ENCODE results near the gene SLC35E2B. TPM values are rescaled to one million over a fixed set of nuclear protein-coding genes. Genes with fewer than 3 reads are reported as not detected.

SLC35E2B gene
- total RNA-seq, 1 experiment from 2014 or later, result 41.7 TPM

DNA sequence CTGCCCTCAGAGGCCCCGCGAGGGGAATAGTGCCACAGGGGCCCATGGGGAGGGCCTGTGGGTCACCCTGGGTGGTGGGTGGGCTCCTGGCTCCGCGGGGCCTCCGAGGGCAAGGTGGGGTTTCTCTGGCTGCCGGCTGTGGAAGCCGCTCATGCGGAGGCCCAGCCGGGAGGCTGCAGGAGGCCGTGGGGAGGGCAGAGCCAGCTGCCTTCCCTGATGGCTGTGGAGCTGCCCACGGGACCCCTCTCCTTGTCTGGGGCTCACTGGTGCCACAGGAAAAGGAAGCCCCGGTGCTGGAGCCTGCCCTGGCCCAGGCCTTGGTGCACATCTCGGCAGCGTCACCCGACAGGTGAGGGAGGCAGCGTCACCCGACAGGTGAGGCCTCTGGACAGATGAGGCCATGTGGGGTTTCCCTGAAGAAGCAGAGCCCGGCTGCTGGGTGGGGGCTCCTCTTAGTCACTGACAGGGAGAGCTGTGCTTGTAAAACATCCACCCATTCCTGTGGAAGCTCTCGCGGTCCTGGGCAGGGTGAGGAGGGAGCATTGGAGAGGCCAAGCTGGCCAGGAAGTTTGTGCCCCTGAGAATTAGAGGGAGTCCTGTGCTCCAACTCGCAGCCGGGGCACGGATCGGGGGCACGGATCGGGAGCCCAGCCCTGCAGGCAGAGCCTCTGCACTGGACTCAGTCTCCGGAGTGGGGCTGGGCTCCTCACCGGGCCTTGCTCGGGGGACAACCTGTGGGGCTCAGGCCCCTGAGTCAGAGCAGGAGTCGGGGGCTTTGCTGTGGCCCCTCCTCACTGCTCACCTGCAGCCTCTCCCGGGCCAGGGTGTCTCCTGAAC, 71.2 kb downstream of the SLC35E2B start:
- Histone ChIP-seq H2BK20ac (ENCODE audit: low read depth, low read length, poor library complexity, severe bottlenecking) (no peak overlapping the region), H3K9ac (ENCODE audit: extremely low read depth, insufficient read length, low read length) (no peak overlapping the region), H2BK15ac (ENCODE audit: low read depth, low read length) (no peak overlapping the region), H3K23ac (ENCODE audit: insufficient read length, low read depth, low read length) (no peak overlapping the region), H3K4ac (ENCODE audit: low read depth, low read length) (no peak overlapping the region), H2BK12ac (ENCODE audit: insufficient read length, low read depth, low read length) (no peak overlapping the region), H2BK120ac (ENCODE audit: low read depth, low read length, poor library complexity, severe bottlenecking) (no peak overlapping the region), H3K18ac (ENCODE audit: insufficient read length, low read depth, low read length) (no peak overlapping the region), H3K14ac (ENCODE audit: insufficient read depth, low read length) (no peak overlapping the region; the same call in 1 of the 2 replicates), H3K56ac (ENCODE audit: insufficient read length, low read depth, low read length) (no peak overlapping the region), H2AFZ (ENCODE audit: low read length) (no peak overlapping the region), H2AK5ac (ENCODE audit: insufficient read length, low read length) (no peak overlapping the region), H2BK5ac (ENCODE audit: insufficient read length, low read length) (no peak overlapping the region), H3K27me3 (ENCODE audit: insufficient read depth, low read length) (no peaks in the 10 kb centered on the region), H4K20me1 (ENCODE audit: control insufficient read depth, insufficient read depth, insufficient read length) (no peaks in the 10 kb centered on the region), H4K5ac (ENCODE audit: insufficient read length, low read depth, low read length) (no peak overlapping the region), H3K79me1 (ENCODE audit: insufficient read depth, low read depth, low read length, poor library complexity, severe bottlenecking) (no peaks in the 10 kb centered on the region), H3K4me1 (ENCODE audit: insufficient read depth, low read length) (no peaks in the 10 kb centered on the region), H3K9me3 (ENCODE audit: control insufficient read depth, low read depth, low read length) (no peaks in the 10 kb centered on the region), H3K27ac (ENCODE audit: insufficient read length, low read depth, low read length) (no peak overlapping the region), H3K4me2 (ENCODE audit: insufficient read depth, insufficient read length, low read length) (no peak overlapping the region), H3K23me2 (ENCODE audit: insufficient read length, low read depth, low read length, poor library complexity, severe bottlenecking) (peaks cover 5% of the 10 kb centered on the region), H3T11ph (ENCODE audit: low read length) (no peak overlapping the region), H3K79me2 (ENCODE audit: insufficient read depth, low read length) (no peaks in the 10 kb centered on the region), H4K8ac (replicated peaks; ENCODE audit: insufficient read length, low read depth, low read length) (no peak overlapping the region), H4K91ac (ENCODE audit: insufficient read length, low read depth, low read length) (no peak overlapping the region)
- Mint-ChIP-seq H3K27ac (no peak overlapping the region), H3K4me1 (peaks cover 2% of the 10 kb centered on the region in 2 experiments; a peak in 2 of 4 replicates), H3K9me3 (no peaks in the 10 kb centered on the region), H3K27me3 (ENCODE audit: low read depth) (no peaks in the 10 kb centered on the region; the same call in 1 of the 2 replicates), H3K4me3 (no peak overlapping the region), H3K36me3 (ENCODE audit: insufficient read depth in 1 of 3, low read depth in 3 of 3) (peaks cover 2 to 8% (median 6%) of the 10 kb centered on the region in 3 experiments; a peak in 6 of 7 replicates)
- TF ChIP-seq, protein P1, sequence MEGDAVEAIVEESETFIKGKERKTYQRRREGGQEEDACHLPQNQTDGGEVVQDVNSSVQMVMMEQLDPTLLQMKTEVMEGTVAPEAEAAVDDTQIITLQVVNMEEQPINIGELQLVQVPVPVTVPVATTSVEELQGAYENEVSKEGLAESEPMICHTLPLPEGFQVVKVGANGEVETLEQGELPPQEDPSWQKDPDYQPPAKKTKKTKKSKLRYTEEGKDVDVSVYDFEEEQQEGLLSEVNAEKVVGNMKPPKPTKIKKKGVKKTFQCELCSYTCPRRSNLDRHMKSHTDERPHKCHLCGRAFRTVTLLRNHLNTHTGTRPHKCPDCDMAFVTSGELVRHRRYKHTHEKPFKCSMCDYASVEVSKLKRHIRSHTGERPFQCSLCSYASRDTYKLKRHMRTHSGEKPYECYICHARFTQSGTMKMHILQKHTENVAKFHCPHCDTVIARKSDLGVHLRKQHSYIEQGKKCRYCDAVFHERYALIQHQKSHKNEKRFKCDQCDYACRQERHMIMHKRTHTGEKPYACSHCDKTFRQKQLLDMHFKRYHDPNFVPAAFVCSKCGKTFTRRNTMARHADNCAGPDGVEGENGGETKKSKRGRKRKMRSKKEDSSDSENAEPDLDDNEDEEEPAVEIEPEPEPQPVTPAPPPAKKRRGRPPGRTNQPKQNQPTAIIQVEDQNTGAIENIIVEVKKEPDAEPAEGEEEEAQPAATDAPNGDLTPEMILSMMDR (conservative IDR thresholded peaks at IDR 0.05), result no peak
- no peak for DNase-seq
- no CpG with 5 or more reads among the region's 31 CpGs for WGBS (ENCODE audit: extremely low coverage, insufficient read length, low lambda C conversion rate)
